Gastroesophageal sphincter (tissue), 3 donors: ENCODE data around the gene NUP153.

Experiments used
- EP300 ChIP-seq: sonication (generic); formaldehyde crosslinking; IDR thresholded peaks from one replicate; pipeline ENCODE4 v1.6.1; 2017; ENCODE audit warnings: antibody characterized with exemption, mild to moderate bottlenecking
- POLR2A ChIP-seq, 2 donors: fragments of 450-650 bp; IDR thresholded peaks; one replicate each; pipeline ENCODE4 v1.6.1; 2017; ENCODE audit warnings: antibody characterized with exemption in 2 of 2, mild to moderate bottlenecking in 2 of 2, moderate library complexity in 1 of 2
- TF ChIP-seq, protein P1 (sequence below), 4 experiments: fragments of 200-600 bp in 2 of 4; fragments of 450-650 bp in 2 of 4; sonication (generic) in 1 of 4; IDR thresholded peaks; one replicate each; pipeline ENCODE4 v1.5.1; 2017 to 2019; ENCODE audit warnings: antibody characterized with exemption in 4 of 4, mild to moderate bottlenecking in 2 of 4, moderate library complexity in 2 of 4

- TF ChIP-seq, protein P1, sequence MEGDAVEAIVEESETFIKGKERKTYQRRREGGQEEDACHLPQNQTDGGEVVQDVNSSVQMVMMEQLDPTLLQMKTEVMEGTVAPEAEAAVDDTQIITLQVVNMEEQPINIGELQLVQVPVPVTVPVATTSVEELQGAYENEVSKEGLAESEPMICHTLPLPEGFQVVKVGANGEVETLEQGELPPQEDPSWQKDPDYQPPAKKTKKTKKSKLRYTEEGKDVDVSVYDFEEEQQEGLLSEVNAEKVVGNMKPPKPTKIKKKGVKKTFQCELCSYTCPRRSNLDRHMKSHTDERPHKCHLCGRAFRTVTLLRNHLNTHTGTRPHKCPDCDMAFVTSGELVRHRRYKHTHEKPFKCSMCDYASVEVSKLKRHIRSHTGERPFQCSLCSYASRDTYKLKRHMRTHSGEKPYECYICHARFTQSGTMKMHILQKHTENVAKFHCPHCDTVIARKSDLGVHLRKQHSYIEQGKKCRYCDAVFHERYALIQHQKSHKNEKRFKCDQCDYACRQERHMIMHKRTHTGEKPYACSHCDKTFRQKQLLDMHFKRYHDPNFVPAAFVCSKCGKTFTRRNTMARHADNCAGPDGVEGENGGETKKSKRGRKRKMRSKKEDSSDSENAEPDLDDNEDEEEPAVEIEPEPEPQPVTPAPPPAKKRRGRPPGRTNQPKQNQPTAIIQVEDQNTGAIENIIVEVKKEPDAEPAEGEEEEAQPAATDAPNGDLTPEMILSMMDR (IDR thresholded peaks at IDR 0.05), result no peak
- TF ChIP-seq POLR2A (IDR thresholded peaks at IDR 0.05) (no peak), EP300 (no peak)
Measured at GRCh38 chr6:17721671-17722070, 14.9 kb upstream of the NUP153 start.
